CD4-positive, alpha-beta T cell (primary cell): ENCODE measurements around the gene SLC24A3. TPM values are rescaled to one million over a fixed set of nuclear protein-coding genes. Genes with fewer than 3 reads are reported as not detected.
"Not testable (repeated sequence)": the region's sequence is repeated elsewhere in the genome, so short reads cannot be mapped to it uniquely, and the experiment has no call there.

Experiments used
- ATAC-seq: fragments of 200-7000 bp; cut with Tn5 transposase; one replicate; pipeline ENCODE4 v1.10.0; 2022; ENCODE audit warnings: mild to moderate bottlenecking; ENCODE audit not compliant: poor library complexity
- CTCF ChIA-PET: fragments of 350-600 bp; sonication (Branson Sonifier 250); formaldehyde crosslinking; loops from one replicate; lab custom pipeline; 2021; ENCODE audit warnings: antibody characterized with exemption, inconsistent platforms; lab: Charles Lee
- POLR2A ChIA-PET: fragments of 350-600 bp; sonication (Branson Sonifier 250); formaldehyde crosslinking; loops from one replicate; lab custom pipeline; 2021; ENCODE audit warnings: antibody characterized with exemption, inconsistent platforms; lab: Charles Lee
- DNase-seq, 14 experiments: peaks; one replicate each; pipeline ENCODE4 v3.0.0-alpha.2; 2013 to 2020; ENCODE audit warnings: mixed read lengths in 2 of 14
- H3K27ac ChIP-seq, 2 donors: one replicate each; pipeline versions ENCODE4 v1.5.1 to v1.7.0; 2013; ENCODE audit warnings: low read length in 2 of 2, low read depth in 1 of 2, mild to moderate bottlenecking in 1 of 2
- H3K27me3 ChIP-seq, 2 experiments: 1 replicate in 1 of 2; 2 replicates in 1 of 2; pipeline versions ENCODE4 v1.6.1 to v1.7.0; 2013; ENCODE audit warnings: low read length in 2 of 2, control low read depth in 1 of 2, mild to moderate bottlenecking in 1 of 2, moderate library complexity in 1 of 2; ENCODE audit not compliant: insufficient read depth in 2 of 2, control insufficient read depth in 1 of 2
- H3K36me3 ChIP-seq: one replicate; pipeline ENCODE4 v1.6.1; 2013; ENCODE audit warnings: low read length, control low read depth; ENCODE audit not compliant: insufficient read depth
- H3K4me1 ChIP-seq: one replicate; pipeline ENCODE4 v1.6.1; 2013; ENCODE audit warnings: low read length, control low read depth; ENCODE audit not compliant: insufficient read depth
- H3K4me3 ChIP-seq: one replicate; pipeline ENCODE4 v1.5.1; 2013; ENCODE audit warnings: mild to moderate bottlenecking, low read length, moderate library complexity
- H3K9me3 ChIP-seq, 2 experiments: 1 replicate in 1 of 2; 2 replicates in 1 of 2; pipeline versions ENCODE4 v1.6.1 to v1.7.0; 2013; ENCODE audit warnings: low read length in 2 of 2, mild to moderate bottlenecking in 2 of 2, control low read depth in 1 of 2, moderate library complexity in 1 of 2; ENCODE audit not compliant: control insufficient read depth in 1 of 2, insufficient read depth in 1 of 2
- H3K27ac Mint-ChIP-seq: one replicate; pipeline ENCODE4 v1.8.0; 2020; ENCODE audit warnings: mixed read lengths
- H3K27me3 Mint-ChIP-seq: one replicate; pipeline ENCODE4 v1.8.0; 2021; ENCODE audit warnings: mixed read lengths
- H3K36me3 Mint-ChIP-seq: one replicate; pipeline ENCODE4 v1.8.0; 2021; ENCODE audit warnings: low read depth, mixed read lengths
- H3K4me1 Mint-ChIP-seq: one replicate; pipeline ENCODE4 v1.8.0; 2021; ENCODE audit warnings: low read depth, mixed read lengths
- H3K4me3 Mint-ChIP-seq: one replicate; pipeline ENCODE4 v1.8.0; 2020; ENCODE audit warnings: mild to moderate bottlenecking, mixed read lengths
- H3K9me3 Mint-ChIP-seq: one replicate; pipeline ENCODE4 v1.8.0; 2020; ENCODE audit warnings: mixed read lengths
- intact Hi-C, 2 experiments: fragments of 100-400 bp; cut with DNase I in 1 of 2; cut with micrococcal nuclease in 1 of 2; formaldehyde crosslinking; loops; one replicate each; pipeline versions ENCODE4 v1.15.1 to v1.9.0; 2023 to 2025; cut with DNase I, micrococcal nuclease
- total RNA-seq, 174 experiments: library from RNA in 2 of 174; stranded (reverse) in 2 of 174; gene quantifications; one replicate each; pipeline ENCODE4 v1.2.3 and lab custom pipeline; 2021 to 2026
- TF ChIP-seq, protein P1 (sequence below): fragments of 200-600 bp; IDR thresholded peaks from one replicate; pipeline ENCODE4 v1.8.0; 2022; ENCODE audit warnings: antibody characterized with exemption, mild to moderate bottlenecking

The SLC24A3 gene
- total RNA-seq, 2 experiments from 2014 or later = not detected

DNA sequence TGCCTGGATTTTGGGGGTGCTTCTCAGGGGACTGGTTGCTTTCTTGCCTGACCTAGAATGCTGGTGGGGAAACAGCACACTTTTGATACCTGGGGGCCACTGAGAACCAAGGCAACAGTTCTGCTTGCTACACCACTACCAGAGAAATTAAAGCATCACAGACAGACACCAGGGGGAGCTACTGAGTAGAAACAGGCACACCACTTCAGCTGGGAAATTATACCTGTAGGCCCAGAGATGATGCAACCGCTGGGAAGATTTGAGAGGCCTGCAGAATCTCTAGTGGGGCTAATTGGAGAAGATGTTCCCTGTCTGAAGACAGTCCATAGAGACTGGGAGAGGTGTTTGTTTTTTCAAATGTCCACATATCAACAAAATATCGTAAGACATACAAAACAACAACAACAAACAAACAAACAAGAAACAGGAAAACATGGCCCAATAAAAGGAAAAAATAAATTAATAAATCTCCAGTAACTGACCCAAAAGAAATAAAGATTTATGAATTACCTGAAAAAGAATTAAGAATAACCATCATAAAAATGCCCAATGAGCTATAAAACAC is 416.2 kb downstream of the SLC24A3 start:
- peak in 5 of 14 experiments; percentile 4 to 60 (median 35) for DNase-seq
- POLR2A ChIA-PET = no interaction called here
- Histone ChIP-seq H3K36me3 (no peaks in the 10 kb centered on the region), H3K4me1 (no peaks in the 10 kb centered on the region), H3K27ac (no peak overlapping the region), H3K4me3 (no peak overlapping the region), H3K27me3 (no peaks in the 10 kb centered on the region), H3K9me3 (no peaks in the 10 kb centered on the region)
- Mint-ChIP-seq H3K4me3 (no peak overlapping the region), H3K36me3 (no peaks in the 10 kb centered on the region), H3K27ac (no peak overlapping the region), H3K9me3 (peaks cover 10% of the 10 kb centered on the region), H3K4me1 (no peaks in the 10 kb centered on the region), H3K27me3 (peaks cover 5% of the 10 kb centered on the region)
- TF ChIP-seq, protein P1, sequence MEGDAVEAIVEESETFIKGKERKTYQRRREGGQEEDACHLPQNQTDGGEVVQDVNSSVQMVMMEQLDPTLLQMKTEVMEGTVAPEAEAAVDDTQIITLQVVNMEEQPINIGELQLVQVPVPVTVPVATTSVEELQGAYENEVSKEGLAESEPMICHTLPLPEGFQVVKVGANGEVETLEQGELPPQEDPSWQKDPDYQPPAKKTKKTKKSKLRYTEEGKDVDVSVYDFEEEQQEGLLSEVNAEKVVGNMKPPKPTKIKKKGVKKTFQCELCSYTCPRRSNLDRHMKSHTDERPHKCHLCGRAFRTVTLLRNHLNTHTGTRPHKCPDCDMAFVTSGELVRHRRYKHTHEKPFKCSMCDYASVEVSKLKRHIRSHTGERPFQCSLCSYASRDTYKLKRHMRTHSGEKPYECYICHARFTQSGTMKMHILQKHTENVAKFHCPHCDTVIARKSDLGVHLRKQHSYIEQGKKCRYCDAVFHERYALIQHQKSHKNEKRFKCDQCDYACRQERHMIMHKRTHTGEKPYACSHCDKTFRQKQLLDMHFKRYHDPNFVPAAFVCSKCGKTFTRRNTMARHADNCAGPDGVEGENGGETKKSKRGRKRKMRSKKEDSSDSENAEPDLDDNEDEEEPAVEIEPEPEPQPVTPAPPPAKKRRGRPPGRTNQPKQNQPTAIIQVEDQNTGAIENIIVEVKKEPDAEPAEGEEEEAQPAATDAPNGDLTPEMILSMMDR = peak; percentile 37
- no peak for ATAC-seq
- intact Hi-C loops = no loop called here
- CTCF ChIA-PET = no interaction called here

DNA sequence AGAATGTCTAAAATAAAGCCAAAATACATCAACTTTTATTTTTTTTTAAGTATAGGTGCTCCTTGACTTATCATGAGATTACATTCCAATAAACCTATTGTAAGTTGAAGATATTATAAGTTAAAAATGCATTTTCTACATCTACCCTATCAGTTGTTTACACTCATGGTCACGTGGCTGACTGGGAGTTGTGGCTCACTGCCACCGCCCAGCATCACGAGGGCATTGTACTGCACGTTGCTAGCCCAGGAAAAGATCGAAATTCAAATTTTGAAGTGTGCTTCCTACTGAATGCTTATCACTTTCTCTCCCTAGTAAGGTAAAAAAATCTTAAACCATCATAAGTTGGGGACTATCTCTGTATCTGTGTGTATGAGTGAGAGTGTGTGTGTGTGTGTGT is 419.0 kb downstream of the SLC24A3 start:
- DNase-seq (no peak), ATAC-seq (no peak)
- Histone ChIP-seq H3K27ac (no peak overlapping the region), H3K36me3 (no peaks in the 10 kb centered on the region), H3K27me3 (no peaks in the 10 kb centered on the region), H3K4me3 (no peak overlapping the region), H3K4me1 (no peaks in the 10 kb centered on the region), H3K9me3 (no peaks in the 10 kb centered on the region)
- TF ChIP-seq, protein P1 = no peak
- no peaks in the 10 kb centered on the region for H3K36me3 Mint-ChIP-seq
- POLR2A ChIA-PET = no interaction called here
- peaks cover 9% of the 10 kb centered on the region for H3K27me3 Mint-ChIP-seq
- H3K9me3 Mint-ChIP-seq = peaks cover 4% of the 10 kb centered on the region
- CTCF ChIA-PET = no interaction called here
- intact Hi-C loops = no loop called here
- H3K27ac Mint-ChIP-seq = no peak overlapping the region
- no peaks in the 10 kb centered on the region for H3K4me1 Mint-ChIP-seq
- H3K4me3 Mint-ChIP-seq = no peak overlapping the region

DNA sequence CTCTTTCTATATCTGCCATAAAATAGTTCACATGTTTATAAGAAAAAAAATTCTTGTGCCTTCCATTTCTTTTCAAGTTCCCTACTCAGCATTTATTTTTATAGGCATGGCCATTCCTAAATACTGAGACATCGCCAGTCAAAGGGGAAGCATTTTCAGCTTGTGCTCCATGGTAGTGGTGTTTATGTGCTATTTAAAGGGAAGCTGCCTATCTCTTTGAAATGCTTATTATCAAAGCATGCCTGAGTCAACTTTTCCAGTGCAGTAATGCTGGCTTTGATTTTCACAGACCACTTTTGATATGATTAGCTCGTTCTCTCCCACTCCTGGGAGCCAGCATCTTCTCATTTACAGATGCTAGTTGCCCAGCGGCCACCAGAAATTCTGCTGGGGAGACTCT is 421.5 kb downstream of the SLC24A3 start:
- H3K27ac ChIP-seq = no peak overlapping the region
- H3K4me1 Mint-ChIP-seq = no peaks in the 10 kb centered on the region
- TF ChIP-seq, protein P1 = no peak
- no peak overlapping the region for H3K4me3 ChIP-seq
- intact Hi-C loops = no loop called here
- H3K4me1 ChIP-seq = no peaks in the 10 kb centered on the region
- no peaks in the 10 kb centered on the region for H3K27me3 ChIP-seq
- H3K36me3 Mint-ChIP-seq = no peaks in the 10 kb centered on the region
- no peaks in the 10 kb centered on the region for H3K36me3 ChIP-seq
- peaks cover 11% of the 10 kb centered on the region for H3K27me3 Mint-ChIP-seq
- POLR2A ChIA-PET = no interaction called here
- no peak overlapping the region for H3K27ac Mint-ChIP-seq
- CTCF ChIA-PET = no interaction called here
- H3K4me3 Mint-ChIP-seq = no peak overlapping the region
- no peaks in the 10 kb centered on the region for H3K9me3 ChIP-seq
- peaks cover 3% of the 10 kb centered on the region for H3K9me3 Mint-ChIP-seq
- DNase-seq (no peak), ATAC-seq (no peak)

DNA sequence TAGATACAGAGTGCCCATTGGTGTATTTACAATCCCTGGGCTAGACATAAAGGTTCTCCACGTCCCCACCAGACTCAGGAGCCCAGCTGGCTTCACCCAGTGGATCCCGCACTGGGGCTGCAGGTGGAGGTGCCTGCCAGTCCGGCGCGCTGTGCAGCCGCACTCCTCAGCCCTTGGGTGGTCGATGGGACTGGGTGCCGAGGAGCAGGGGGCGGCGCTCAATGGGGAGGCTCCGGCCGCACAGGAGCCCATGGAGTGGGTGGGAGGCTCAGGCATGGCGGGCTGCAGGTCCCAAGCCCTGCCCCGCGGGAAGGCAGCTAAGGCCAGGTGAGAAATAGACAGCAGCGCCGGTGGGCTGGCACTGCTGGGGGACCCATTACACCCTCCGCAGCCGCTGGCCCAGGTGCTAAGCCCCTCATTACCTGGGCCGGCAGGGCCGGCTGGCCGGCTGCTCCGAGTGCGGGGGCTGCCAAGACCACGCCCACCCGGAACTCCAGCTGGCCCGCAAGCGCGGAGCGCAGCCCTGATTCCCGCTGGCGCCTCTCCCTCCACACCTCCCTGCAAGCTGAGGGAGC is 427.1 kb downstream of the SLC24A3 start:
- H3K27me3 ChIP-seq, H3K27ac ChIP-seq, H3K27ac Mint-ChIP-seq, ATAC-seq, POLR2A ChIA-PET, CTCF ChIA-PET, H3K36me3 ChIP-seq, H3K27me3 Mint-ChIP-seq, H3K36me3 Mint-ChIP-seq, H3K9me3 ChIP-seq, DNase-seq, H3K4me1 ChIP-seq, H3K4me1 Mint-ChIP-seq, H3K4me3 ChIP-seq, H3K9me3 Mint-ChIP-seq, intact Hi-C loops, H3K4me3 Mint-ChIP-seq: not testable (repeated sequence)
